ENCODE results near the gene GID8. TPM values are rescaled to one million over a fixed set of nuclear protein-coding genes. Genes with fewer than 3 reads are reported as not detected.

Gene GID8
- total RNA-seq, 2 experiments from 2014 or later: 39.2 to 42.2 TPM

DNA sequence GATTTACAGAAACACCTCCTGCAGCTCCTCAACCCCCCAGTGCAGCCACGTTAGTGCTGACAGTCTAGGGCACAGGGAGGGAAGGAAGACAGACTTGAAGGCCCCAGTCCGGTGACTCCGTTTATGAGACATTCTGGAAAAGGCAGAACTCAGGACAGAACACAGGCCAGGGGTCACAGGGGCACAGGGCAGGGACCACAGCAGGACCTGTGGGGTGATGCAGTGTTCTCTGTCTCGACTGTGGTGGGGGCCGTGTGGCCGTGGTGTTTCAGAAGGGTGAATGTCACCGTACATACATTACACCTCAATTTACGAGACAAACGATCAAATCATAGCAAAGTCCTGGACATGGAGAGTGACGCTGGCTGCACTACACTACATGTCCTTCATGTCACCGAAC lies 57.5 kb downstream of the GID8 start:
- ATAC-seq: no peak
- Mint-ChIP-seq H3K9me3 (no peaks in the 10 kb centered on the region), H3K4me1 (ENCODE audit: low read depth) (peaks cover 4% of the 10 kb centered on the region), H3K36me3 (ENCODE audit: low read depth) (no peaks in the 10 kb centered on the region), H3K27me3 (peaks cover 18% of the 10 kb centered on the region), H3K27ac (no peak overlapping the region), H3K4me3 (no peak overlapping the region)
- DNase-seq: no peak
- POLR2A ChIA-PET: no interaction called here
- intact Hi-C loops (cut with micrococcal nuclease): no loop called here
- TF ChIP-seq CTCF (IDR thresholded peaks at IDR 0.05): no peak
- CTCF ChIA-PET: interaction anchor here (1.1 to 1.9 kb wide), 2 partner anchors 9 to 23 kb away, joined by 3 to 7 read pairs; no protein-coding TSS in a partner anchor

GRCh38 chr20:62995898-62996595 lies 58.1 kb downstream of the GID8 start:
- ATAC-seq: no peak
- no peak overlapping the region for H3K27ac Mint-ChIP-seq
- ChIA-PET CTCF (interaction anchor here (1.1 to 1.9 kb wide), 2 partner anchors 9 to 23 kb away, joined by 3 to 7 read pairs; no protein-coding TSS in a partner anchor), POLR2A (no interaction called here)
- peaks cover 19% of the 10 kb centered on the region for H3K27me3 Mint-ChIP-seq
- no peak for DNase-seq
- peaks cover 4% of the 10 kb centered on the region for H3K4me1 Mint-ChIP-seq (ENCODE audit: low read depth)
- no peak overlapping the region for H3K4me3 Mint-ChIP-seq
- intact Hi-C loops (cut with micrococcal nuclease): no loop called here
- TF ChIP-seq CTCF (IDR thresholded peaks at IDR 0.05): no peak
- no peaks in the 10 kb centered on the region for H3K36me3 Mint-ChIP-seq (ENCODE audit: low read depth)
- H3K9me3 Mint-ChIP-seq: no peaks in the 10 kb centered on the region

DNA sequence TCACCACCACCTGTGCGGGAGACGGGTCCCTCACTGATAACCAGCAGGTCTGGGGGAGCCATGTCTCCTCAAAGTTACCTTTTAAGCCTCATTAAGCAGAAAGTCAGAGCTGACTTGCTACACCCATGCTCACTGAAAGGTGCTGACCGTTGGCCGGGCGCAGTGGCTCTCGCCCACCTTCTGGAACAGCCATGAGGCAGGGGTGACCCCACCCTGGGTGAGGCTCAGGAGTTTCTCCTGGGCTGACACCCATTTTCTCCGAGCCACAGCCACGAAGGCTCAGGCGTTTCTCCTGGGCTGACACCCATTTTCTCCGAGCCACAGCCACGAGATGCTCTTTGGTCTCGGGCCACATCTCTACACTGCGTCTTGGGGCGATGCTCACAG lies 58.6 kb downstream of the GID8 start:
- Mint-ChIP-seq H3K9me3 (no peaks in the 10 kb centered on the region), H3K4me3 (no peak overlapping the region), H3K36me3 (ENCODE audit: low read depth) (no peaks in the 10 kb centered on the region), H3K27me3 (peaks cover 23% of the 10 kb centered on the region), H3K27ac (no peak overlapping the region), H3K4me1 (ENCODE audit: low read depth) (peaks cover 4% of the 10 kb centered on the region)
- POLR2A ChIA-PET: no interaction called here
- intact Hi-C loops (cut with micrococcal nuclease): no loop called here
- no peak for ATAC-seq
- CTCF ChIA-PET: no interaction called here
- TF ChIP-seq CTCF (IDR thresholded peaks at IDR 0.05): no peak
- DNase-seq: no peak

- ATAC-seq (no peak), DNase-seq (no peak)
- ChIA-PET CTCF (no interaction called here), POLR2A (no interaction called here)
- Mint-ChIP-seq H3K27me3 (peaks cover 24% of the 10 kb centered on the region), H3K4me1 (ENCODE audit: low read depth) (peaks cover 4% of the 10 kb centered on the region), H3K9me3 (no peaks in the 10 kb centered on the region), H3K27ac (no peak overlapping the region), H3K36me3 (ENCODE audit: low read depth) (no peaks in the 10 kb centered on the region), H3K4me3 (no peak overlapping the region)
- no peak for TF ChIP-seq CTCF (IDR thresholded peaks at IDR 0.05)
- intact Hi-C loops (cut with micrococcal nuclease): no loop called here
These were observed 59.6 kb downstream of the GID8 start for GRCh38 chr20:62997417-62998035.

Other genes with a start within 250 kb of the GID8 start
- not detected for gene NTSR1, start 229.3 kb upstream of the GID8 start, total RNA-seq
- 10 to 100 TPM; 18.5 to 18.9 TPM for gene MRGBP, start 141.7 kb upstream of the GID8 start, total RNA-seq
- gene OGFR, start 133.3 kb upstream of the GID8 start, total RNA-seq: 10 to 100 TPM; 53.6 to 55.2 TPM
- gene COL9A3, start 121.1 kb upstream of the GID8 start, total RNA-seq: not detected
- gene TCFL5, start 76.3 kb upstream of the GID8 start, total RNA-seq: 1 to 10 TPM; 7.5 to 7.6 TPM
- gene DIDO1, start 11.6 kb upstream of the GID8 start, total RNA-seq: 10 to 100 TPM; 45.9 to 47.4 TPM
- 10 to 100 TPM; 78.5 to 78.7 TPM for gene SLC17A9, start 14.6 kb downstream of the GID8 start, total RNA-seq
- gene BHLHE23, start 68.8 kb downstream of the GID8 start, total RNA-seq: not detected